HCT116 (cell line): ENCODE measurements around the gene GSC2. TPM values are rescaled to one million over a fixed set of nuclear protein-coding genes. Genes with fewer than 3 reads are reported as not detected.

ENCODE experiments used
- ATAC-seq: fragments of 200-7000 bp; cut with Tn5 transposase; 2 replicates; pipeline ENCODE4 v1.9.1; 2020; ENCODE audit warnings: mild to moderate bottlenecking, moderate library complexity
- BruUV-seq: library from RNA; stranded (reverse); fragments of 400-500 nt; replicated peaks from 2 replicates; lab custom pipeline; 2021; lab: Mats Ljungman, UMichigan
- CTCF ChIA-PET: fragments of 300-600 bp; sonication (Branson Sonifier 250); formaldehyde crosslinking; loops from one replicate; lab custom pipeline; 2021; ENCODE audit warnings: antibody characterized with exemption; lab: Charles Lee
- POLR2A ChIA-PET: fragments of 300-600, 350-600 bp; sonication (Branson Sonifier 250); formaldehyde crosslinking; loops from one replicate; lab custom pipeline; 2021; ENCODE audit warnings: antibody characterized with exemption; lab: Charles Lee
- RAD21 ChIA-PET, 2 experiments: fragments of 300-600 bp; sonication (Branson Sonifier 250); formaldehyde crosslinking; loops; one replicate each; lab custom pipeline; 2023; ENCODE audit warnings: low total read pairs in 2 of 2; ENCODE audit not compliant: uncharacterized antibody in 2 of 2, unreplicated experiment in 2 of 2, low non-redundant PET in 1 of 2; lab: Charles Lee
- DNase-seq: peaks from one replicate; pipeline ENCODE4 v3.0.0-alpha.2; 2010; ENCODE audit warnings: low read depth, low spot score
- H2AFZ ChIP-seq: fragments of 200-600 bp; shearing (Covaris generic), sonication (generic); 2 replicates; pipeline ENCODE4 v1.6.1; 2017; ENCODE audit warnings: low read depth, mixed run types, mixed read lengths, antibody characterized with exemption, low read length; ENCODE audit not compliant: poor library complexity, severe bottlenecking
- H3K27ac ChIP-seq: 2 replicates; pipeline ENCODE4 v1.5.1; 2012; ENCODE audit warnings: low read depth, low read length
- H3K27me3 ChIP-seq: fragments of 200-600 bp; sonication (generic); 2 replicates; pipeline ENCODE4 v1.6.1; 2016; ENCODE audit warnings: mixed run types, low read length, mixed read lengths; ENCODE audit not compliant: insufficient read depth
- H3K36me3 ChIP-seq, 2 experiments: fragments of 200-500 bp in 1 of 2; fragments of 200-600 bp in 1 of 2; sonication (Bioruptor generic) in 1 of 2; sonication (generic) in 1 of 2; 2 replicates each; pipeline versions ENCODE4 v1.5.1 to v1.6.1; 2014 to 2016; ENCODE audit warnings: low read length in 2 of 2, inconsistent platforms in 1 of 2, mixed read lengths in 1 of 2, mixed run types in 1 of 2; ENCODE audit not compliant: insufficient read depth in 2 of 2, control insufficient read depth in 1 of 2
- H3K4me1 ChIP-seq, 2 experiments: fragments of 200-600 bp in 1 of 2; sonication (generic) in 1 of 2; 2 replicates each; pipeline versions ENCODE4 v1.5.1 to v1.6.1; 2012 to 2017; ENCODE audit warnings: low read length in 2 of 2, inconsistent platforms in 1 of 2, mild to moderate bottlenecking in 1 of 2, mixed read lengths in 1 of 2, mixed run types in 1 of 2, moderate library complexity in 1 of 2; ENCODE audit not compliant: insufficient read depth in 2 of 2, control insufficient read depth in 1 of 2
- H3K4me2 ChIP-seq: fragments of 200-600 bp; sonication (generic); 2 replicates; pipeline ENCODE4 v1.6.1; 2017; ENCODE audit warnings: mixed run types, low read length, mixed read lengths
- H3K4me3 ChIP-seq, 2 experiments: fragments of 200-600 bp in 1 of 2; sonication (generic) in 1 of 2; replicated peaks in 1 of 2; 2 replicates each; pipeline ENCODE4 v1.5.1; 2011 to 2016; ENCODE audit warnings: low read length in 2 of 2, control low read depth in 1 of 2, low read depth in 1 of 2, mild to moderate bottlenecking in 1 of 2, mixed read lengths in 1 of 2, mixed run types in 1 of 2
- H3K79me2 ChIP-seq: fragments of 200-600 bp; sonication (generic); 2 replicates; pipeline ENCODE4 v1.6.1; 2017; ENCODE audit warnings: mild to moderate bottlenecking, mixed run types, low read length, moderate library complexity, mixed read lengths; ENCODE audit not compliant: insufficient read depth
- H3K9ac ChIP-seq: fragments of 200-600 bp; sonication (generic); 2 replicates; pipeline ENCODE4 v1.6.1; 2016; ENCODE audit warnings: low read length, mixed read lengths
- H3K9me2 ChIP-seq: fragments of 200-600 bp; sonication (generic), shearing (Covaris generic); 2 replicates; pipeline ENCODE4 v1.6.1; 2017; ENCODE audit warnings: mixed run types, mild to moderate bottlenecking, moderate library complexity; ENCODE audit not compliant: insufficient read depth
- H3K9me3 ChIP-seq, 2 experiments: fragments of 200-500 bp in 1 of 2; fragments of 200-600 bp in 1 of 2; sonication (Bioruptor generic) in 1 of 2; sonication (generic) in 1 of 2; 2 replicates each; pipeline ENCODE4 v1.6.1; 2014 to 2017; ENCODE audit warnings: low read length in 2 of 2, mixed read lengths in 2 of 2, inconsistent platforms in 1 of 2, low read depth in 1 of 2, mild to moderate bottlenecking in 1 of 2, mixed run types in 1 of 2, moderate library complexity in 1 of 2; ENCODE audit not compliant: control insufficient read depth in 1 of 2, insufficient read depth in 1 of 2
- H4K20me1 ChIP-seq: fragments of 200-600 bp; sonication (generic), shearing (Covaris generic); 2 replicates; pipeline ENCODE4 v1.6.1; 2017; ENCODE audit warnings: mixed run types, mild to moderate bottlenecking, moderate library complexity; ENCODE audit not compliant: insufficient read depth
- CBX3 ChIP-seq: IDR thresholded peaks from 2 replicates; pipeline ENCODE4 v1.6.1; 2012; ENCODE audit warnings: low read depth
- ELF1 ChIP-seq: IDR thresholded peaks from 2 replicates; pipeline ENCODE4 v1.6.1; 2012; ENCODE audit warnings: low read depth, borderline replicate concordance
- JUND ChIP-seq: IDR thresholded peaks from 2 replicates; pipeline ENCODE4 v1.6.1; 2012
- POLR2A ChIP-seq: IDR thresholded peaks from 2 replicates; pipeline ENCODE4 v1.7.0; 2011; ENCODE audit warnings: borderline replicate concordance; ENCODE audit not compliant: insufficient read depth, insufficient read length; ENCODE audit errors: extremely low read depth
- RAD21 ChIP-seq: IDR thresholded peaks from 2 replicates; pipeline ENCODE4 v1.6.1; 2012; ENCODE audit warnings: low read depth, mild to moderate bottlenecking
- SP1 ChIP-seq: IDR thresholded peaks from 2 replicates; pipeline ENCODE4 v1.6.1; 2012; ENCODE audit warnings: low read depth
- YY1 ChIP-seq: IDR thresholded peaks from 2 replicates; pipeline ENCODE4 v1.6.1; 2011; ENCODE audit warnings: low read length, low read depth, moderate library complexity, mild to moderate bottlenecking; ENCODE audit not compliant: insufficient replicate concordance; ENCODE audit errors: extremely low read depth
- ZNF274 ChIP-seq: fragments of 200-500 bp; sonication (Bioruptor generic); IDR thresholded peaks from 2 replicates; pipeline ENCODE4 v1.6.1; 2014; ENCODE audit warnings: mild to moderate bottlenecking, low read depth, low read length, inconsistent platforms
- intact Hi-C: fragments of 100-400 bp; cut with micrococcal nuclease; formaldehyde crosslinking; loops from 2 replicates; pipeline ENCODE4 v1.10.0; 2022
- total RNA-seq: library from RNA; stranded (reverse); gene quantifications from one replicate; pipeline ENCODE4 v1.2.1, GENCODE V29; 2021; ENCODE audit not compliant: unreplicated experiment
- TF ChIP-seq, protein P1 (sequence below): IDR thresholded peaks from 2 replicates; pipeline ENCODE4 v1.6.1; 2011; ENCODE audit warnings: mild to moderate bottlenecking, low read length, moderate library complexity; ENCODE audit not compliant: insufficient replicate concordance; ENCODE audit errors: extremely low read depth
- TF ChIP-seq, protein P2 (sequence below): IDR thresholded peaks from 2 replicates; pipeline ENCODE4 v1.6.1; 2012
- TF ChIP-seq, protein P3 (sequence below): IDR thresholded peaks from 2 replicates; pipeline ENCODE4 v1.6.1; 2012; ENCODE audit warnings: low read depth

GSC2 gene
- total RNA-seq, 1 experiment from 2014 or later = not detected

DNA sequence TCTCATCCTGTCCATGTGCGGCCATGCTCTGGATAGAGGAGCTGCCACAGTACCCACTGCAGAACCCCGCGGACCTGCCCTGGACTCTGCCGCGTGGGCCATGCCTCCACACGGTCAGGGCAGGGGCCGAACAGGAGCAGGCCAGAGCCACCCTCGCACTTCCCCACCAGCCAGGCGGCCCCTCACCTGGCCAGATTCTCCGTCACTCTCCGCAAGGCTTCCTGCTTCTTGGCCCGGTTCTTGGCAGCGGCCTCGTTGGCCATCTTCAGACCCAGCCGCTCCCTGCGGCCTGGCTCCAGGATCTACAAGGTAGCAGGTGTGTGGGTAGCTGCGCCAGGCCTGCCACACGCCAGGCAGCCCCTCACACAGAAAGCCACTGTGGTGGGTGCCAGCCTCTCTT is 15.2 kb downstream of the GSC2 start:
- H3K4me1 ChIP-seq = no peaks in the 10 kb centered on the region
- no peaks in the 10 kb centered on the region for H4K20me1 ChIP-seq
- POLR2A ChIA-PET = no interaction called here
- TF ChIP-seq, protein P1, sequence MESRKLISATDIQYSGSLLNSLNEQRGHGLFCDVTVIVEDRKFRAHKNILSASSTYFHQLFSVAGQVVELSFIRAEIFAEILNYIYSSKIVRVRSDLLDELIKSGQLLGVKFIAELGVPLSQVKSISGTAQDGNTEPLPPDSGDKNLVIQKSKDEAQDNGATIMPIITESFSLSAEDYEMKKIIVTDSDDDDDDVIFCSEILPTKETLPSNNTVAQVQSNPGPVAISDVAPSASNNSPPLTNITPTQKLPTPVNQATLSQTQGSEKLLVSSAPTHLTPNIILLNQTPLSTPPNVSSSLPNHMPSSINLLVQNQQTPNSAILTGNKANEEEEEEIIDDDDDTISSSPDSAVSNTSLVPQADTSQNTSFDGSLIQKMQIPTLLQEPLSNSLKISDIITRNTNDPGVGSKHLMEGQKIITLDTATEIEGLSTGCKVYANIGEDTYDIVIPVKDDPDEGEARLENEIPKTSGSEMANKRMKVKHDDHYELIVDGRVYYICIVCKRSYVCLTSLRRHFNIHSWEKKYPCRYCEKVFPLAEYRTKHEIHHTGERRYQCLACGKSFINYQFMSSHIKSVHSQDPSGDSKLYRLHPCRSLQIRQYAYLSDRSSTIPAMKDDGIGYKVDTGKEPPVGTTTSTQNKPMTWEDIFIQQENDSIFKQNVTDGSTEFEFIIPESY = no peak
- TF ChIP-seq ELF1 = no peak
- TF ChIP-seq, protein P2, sequence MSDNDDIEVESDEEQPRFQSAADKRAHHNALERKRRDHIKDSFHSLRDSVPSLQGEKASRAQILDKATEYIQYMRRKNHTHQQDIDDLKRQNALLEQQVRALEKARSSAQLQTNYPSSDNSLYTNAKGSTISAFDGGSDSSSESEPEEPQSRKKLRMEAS = no peak
- TF ChIP-seq JUND = no peak
- TF ChIP-seq, all 23 proteins: peak for 0
- DNase-seq (no peak), ATAC-seq (no peak)
- Histone ChIP-seq H2AFZ (no peak overlapping the region), H3K27ac (no peak overlapping the region), H3K4me2 (no peak overlapping the region), H3K9ac (no peak overlapping the region), H3K9me3 (no peaks in the 10 kb centered on the region), H3K4me3 (no peak overlapping the region), H3K9me2 (no peaks in the 10 kb centered on the region), H3K79me2 (no peaks in the 10 kb centered on the region), H3K36me3 (peaks cover 11 to 28% of the 10 kb centered on the region in 2 experiments; a peak in 3 of 4 replicates), H3K27me3 (no peaks in the 10 kb centered on the region)
- ChIA-PET CTCF (no interaction called here), RAD21 (no interaction called here)
- intact Hi-C loops = no loop called here
- BruUV-seq = no TSS peak

DNA sequence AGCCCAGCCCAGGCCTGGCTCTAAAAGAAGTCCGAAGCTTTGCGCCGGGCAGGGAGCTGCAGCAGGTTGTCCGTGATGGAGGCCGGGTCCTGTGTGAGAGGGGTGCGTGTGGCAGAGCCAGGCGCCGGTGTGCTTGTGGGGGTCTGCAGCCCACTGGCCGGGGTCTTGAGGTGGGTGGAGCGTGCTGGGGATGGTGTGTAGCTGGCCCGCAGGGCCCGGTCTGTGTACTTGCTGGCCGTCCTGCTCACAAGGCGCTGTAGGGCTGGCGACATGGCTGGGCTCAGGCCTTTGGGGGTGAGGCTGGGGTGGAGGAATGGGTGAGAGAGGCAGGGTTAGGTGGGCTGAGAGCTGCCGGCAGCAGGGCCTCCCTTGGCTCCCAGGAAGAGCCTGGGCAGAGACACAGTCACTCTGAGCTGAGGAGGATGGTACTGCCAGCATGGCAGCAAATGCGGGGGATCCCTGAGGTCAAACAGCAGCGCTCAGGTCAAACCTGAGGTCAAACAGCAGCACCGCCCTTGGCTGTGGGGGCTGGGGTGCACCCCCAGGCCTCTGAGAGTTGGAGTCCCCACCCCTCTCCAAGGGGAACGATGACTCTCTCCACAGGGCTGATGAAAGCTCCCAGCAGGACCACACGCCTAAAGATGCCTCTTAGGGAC is 15.8 kb downstream of the GSC2 start:
- no peak overlapping the region for H3K4me3 ChIP-seq
- no TSS peak for BruUV-seq
- DNase-seq (no peak), ATAC-seq (no peak)
- H3K36me3 ChIP-seq = peaks cover 11 to 22% of the 10 kb centered on the region in 2 experiments; a peak in 3 of 4 replicates
- H2AFZ ChIP-seq = no peak overlapping the region
- no peak overlapping the region for H3K4me2 ChIP-seq
- RAD21 ChIA-PET = no interaction called here
- H3K27me3 ChIP-seq = no peaks in the 10 kb centered on the region
- POLR2A ChIA-PET = no interaction called here
- H3K79me2 ChIP-seq = no peaks in the 10 kb centered on the region
- H3K9me3 ChIP-seq = no peaks in the 10 kb centered on the region
- H3K9me2 ChIP-seq = no peaks in the 10 kb centered on the region
- intact Hi-C loops = no loop called here
- H4K20me1 ChIP-seq = no peaks in the 10 kb centered on the region
- no peak overlapping the region for H3K9ac ChIP-seq
- H3K4me1 ChIP-seq = no peaks in the 10 kb centered on the region
- CTCF ChIA-PET = no interaction called here
- no peak overlapping the region for H3K27ac ChIP-seq
- no peak for TF ChIP-seq POLR2A
- no peak for TF ChIP-seq ZNF274
- TF ChIP-seq RAD21 = no peak
- TF ChIP-seq, protein P2 = no peak
- TF ChIP-seq YY1 = no peak
- TF ChIP-seq, protein P3, sequence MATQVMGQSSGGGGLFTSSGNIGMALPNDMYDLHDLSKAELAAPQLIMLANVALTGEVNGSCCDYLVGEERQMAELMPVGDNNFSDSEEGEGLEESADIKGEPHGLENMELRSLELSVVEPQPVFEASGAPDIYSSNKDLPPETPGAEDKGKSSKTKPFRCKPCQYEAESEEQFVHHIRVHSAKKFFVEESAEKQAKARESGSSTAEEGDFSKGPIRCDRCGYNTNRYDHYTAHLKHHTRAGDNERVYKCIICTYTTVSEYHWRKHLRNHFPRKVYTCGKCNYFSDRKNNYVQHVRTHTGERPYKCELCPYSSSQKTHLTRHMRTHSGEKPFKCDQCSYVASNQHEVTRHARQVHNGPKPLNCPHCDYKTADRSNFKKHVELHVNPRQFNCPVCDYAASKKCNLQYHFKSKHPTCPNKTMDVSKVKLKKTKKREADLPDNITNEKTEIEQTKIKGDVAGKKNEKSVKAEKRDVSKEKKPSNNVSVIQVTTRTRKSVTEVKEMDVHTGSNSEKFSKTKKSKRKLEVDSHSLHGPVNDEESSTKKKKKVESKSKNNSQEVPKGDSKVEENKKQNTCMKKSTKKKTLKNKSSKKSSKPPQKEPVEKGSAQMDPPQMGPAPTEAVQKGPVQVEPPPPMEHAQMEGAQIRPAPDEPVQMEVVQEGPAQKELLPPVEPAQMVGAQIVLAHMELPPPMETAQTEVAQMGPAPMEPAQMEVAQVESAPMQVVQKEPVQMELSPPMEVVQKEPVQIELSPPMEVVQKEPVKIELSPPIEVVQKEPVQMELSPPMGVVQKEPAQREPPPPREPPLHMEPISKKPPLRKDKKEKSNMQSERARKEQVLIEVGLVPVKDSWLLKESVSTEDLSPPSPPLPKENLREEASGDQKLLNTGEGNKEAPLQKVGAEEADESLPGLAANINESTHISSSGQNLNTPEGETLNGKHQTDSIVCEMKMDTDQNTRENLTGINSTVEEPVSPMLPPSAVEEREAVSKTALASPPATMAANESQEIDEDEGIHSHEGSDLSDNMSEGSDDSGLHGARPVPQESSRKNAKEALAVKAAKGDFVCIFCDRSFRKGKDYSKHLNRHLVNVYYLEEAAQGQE = no peak
- no peak for TF ChIP-seq SP1
- no peak for TF ChIP-seq CBX3
- no peak for TF ChIP-seq ELF1
